Measurements from ENCODE around the gene ELMOD3. TPM values are rescaled to one million over a fixed set of nuclear protein-coding genes. Genes with fewer than 3 reads are reported as not detected.

Gene ELMOD3
- 13.1 and 14.4 TPM in 2 replicates for total RNA-seq

GRCh38 chr2:85354286-85355072, at the start of gene ELMOD3, which contains the start of gene RETSAT:
Gene ELMOD3 (plus strand): TSS chr2:85354769. CDS start chr2:85357199, 2,430 bp downstream.
Gene RETSAT (minus strand): TSS chr2:85354528. CDS start chr2:85354507, 21 bp downstream.

GRCh38 chr2:85327822-85328617, 26.5 kb upstream of the ELMOD3 start, which contains the start of gene TGOLN2:
Gene TGOLN2 (minus strand): TSS chr2:85327989. CDS start chr2:85327962, 27 bp downstream.

DNA sequence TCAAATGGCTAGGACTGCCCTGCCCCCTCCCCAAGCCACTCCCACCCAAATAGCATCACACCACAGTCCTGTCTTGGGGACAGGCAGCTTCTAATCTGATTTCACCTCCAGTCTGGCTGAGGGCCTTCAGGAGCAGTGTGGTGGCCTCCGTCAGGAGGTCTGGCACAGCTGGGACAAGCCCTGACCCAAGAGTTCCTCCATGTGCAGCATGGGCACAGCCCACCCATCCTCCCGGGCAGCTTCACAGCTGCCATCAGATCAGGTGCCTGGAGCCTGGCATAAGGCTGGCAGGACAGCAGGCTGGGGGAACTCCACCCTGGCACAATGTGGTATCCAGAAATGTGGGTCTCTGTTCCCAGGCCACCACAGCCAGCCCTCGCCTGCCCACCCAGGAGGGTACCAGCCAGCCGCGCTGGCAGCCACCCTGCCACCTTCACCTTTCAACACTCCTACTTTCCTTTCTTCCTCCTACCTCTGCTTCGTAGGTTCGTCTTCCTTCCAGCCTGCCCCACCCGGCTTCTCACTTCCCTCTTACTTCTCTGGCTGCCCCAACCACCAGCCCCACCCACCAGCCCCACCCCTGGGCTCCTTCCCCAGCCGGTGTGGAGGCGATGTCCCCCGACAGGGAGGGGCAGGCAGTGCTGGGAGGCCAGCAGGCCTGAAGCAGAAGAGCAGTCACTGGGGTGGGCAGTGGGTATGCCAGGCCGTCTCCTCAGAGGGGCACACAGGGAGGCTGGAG, 55.4 kb downstream of the ELMOD3 start, which contains the start of gene CAPG:
CAPG (minus strand) TSS at position 522 of the 739 bp plus-strand sequence. CDS start 8,221 bp downstream, outside the sequence.

DNA sequence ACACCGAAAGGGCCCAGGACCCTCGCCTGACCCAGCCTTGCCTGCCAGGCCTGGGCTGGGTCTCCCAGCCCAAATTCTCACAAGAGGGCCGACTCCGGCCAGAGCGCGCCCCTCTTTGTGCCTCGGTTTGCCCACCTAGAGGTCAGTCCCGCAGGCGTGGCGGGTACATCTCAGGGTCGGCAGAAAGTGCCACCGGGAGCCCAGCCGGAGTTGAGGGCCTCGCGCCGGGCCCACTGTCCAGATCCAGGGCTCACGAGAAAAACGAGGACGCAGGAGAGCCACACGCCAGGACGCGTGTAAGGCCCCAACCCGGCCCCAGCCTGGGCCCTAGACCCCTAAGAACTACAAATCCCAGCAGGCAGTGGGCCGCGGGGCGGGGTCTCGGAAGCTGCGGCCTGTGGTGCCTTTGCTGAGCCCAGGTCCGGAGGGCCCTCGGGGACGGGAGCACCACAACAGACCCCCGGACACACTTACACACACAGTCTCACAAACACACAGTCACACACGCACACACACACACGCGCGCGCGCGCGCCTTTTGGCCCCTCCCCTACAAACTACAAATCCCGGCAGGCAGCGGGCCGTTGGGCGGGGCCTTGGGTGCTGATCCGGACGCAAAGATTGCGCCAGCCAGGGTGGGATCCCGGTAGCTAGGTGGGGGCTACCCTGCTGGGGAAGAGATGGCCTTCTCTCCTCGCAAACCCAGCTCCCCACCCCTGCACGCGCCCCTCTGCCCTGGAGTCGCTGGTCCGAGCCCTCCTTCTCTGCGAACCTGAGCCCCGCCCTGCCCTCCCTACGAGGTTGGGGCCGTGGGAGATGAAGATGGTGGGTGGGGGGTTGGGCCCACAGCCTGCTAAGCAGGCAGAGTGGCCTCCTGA, 63.8 kb downstream of the ELMOD3 start, which contains the start of gene SH2D6:
SH2D6 (plus strand) TSS at position 583 of the 877 bp plus-strand sequence. CDS start 10,752 bp downstream, outside the sequence.

Other genes with a start within 250 kb of the ELMOD3 start
- 1.3 and 2.1 TPM in 2 replicates for gene TCF7L1, start 221.4 kb upstream of the ELMOD3 start, total RNA-seq
- gene TGOLN2, start 26.8 kb upstream of the ELMOD3 start, total RNA-seq = 235 and 259 TPM in 2 replicates
- 57.9 and 70.7 TPM in 2 replicates for gene RETSAT, start 241 bp upstream of the ELMOD3 start, total RNA-seq
- 49.6 and 50.7 TPM in 2 replicates for gene CAPG, start 55.6 kb downstream of the ELMOD3 start, total RNA-seq
- not detected in 2 replicates for gene SH2D6, start 63.9 kb downstream of the ELMOD3 start, total RNA-seq
- 111 and 170 TPM in 2 replicates for gene MAT2A, start 184.4 kb downstream of the ELMOD3 start, total RNA-seq
- gene GGCX, start 206.7 kb downstream of the ELMOD3 start, total RNA-seq = 75.5 and 87.9 TPM in 2 replicates
- gene VAMP8, start 222.8 kb downstream of the ELMOD3 start, total RNA-seq = 0.23 and 0.59 TPM in 2 replicates
- gene VAMP5, start 229.7 kb downstream of the ELMOD3 start, total RNA-seq = 6.2 and 16.6 TPM in 2 replicates
- gene RNF181, start 241.0 kb downstream of the ELMOD3 start, total RNA-seq = 115 and 212 TPM in 2 replicates
- gene TMEM150A, start 247.9 kb downstream of the ELMOD3 start, total RNA-seq = 10.1 and 11.7 TPM in 2 replicates

Data from smooth muscle cell of the umbilical artery (primary cell).